Retina (tissue), 1 donor: ENCODE data around the gene RNF31.
"Not testable (repeated sequence)": the region's sequence is repeated elsewhere in the genome, so short reads cannot be mapped to it uniquely, and the experiment has no call there.

Experiments
- DNase-seq: peaks from one replicate; pipeline ENCODE4 v3.0.0-alpha.2; 2016

The RNF31 gene

GRCh38 chr14:24184104-24184970 is 37.0 kb downstream of the RNF31 start:
- no peak for DNase-seq

- no peak for DNase-seq
Observed at GRCh38 chr14:24185026-24185425, 37.7 kb downstream of the RNF31 start.

DNA sequence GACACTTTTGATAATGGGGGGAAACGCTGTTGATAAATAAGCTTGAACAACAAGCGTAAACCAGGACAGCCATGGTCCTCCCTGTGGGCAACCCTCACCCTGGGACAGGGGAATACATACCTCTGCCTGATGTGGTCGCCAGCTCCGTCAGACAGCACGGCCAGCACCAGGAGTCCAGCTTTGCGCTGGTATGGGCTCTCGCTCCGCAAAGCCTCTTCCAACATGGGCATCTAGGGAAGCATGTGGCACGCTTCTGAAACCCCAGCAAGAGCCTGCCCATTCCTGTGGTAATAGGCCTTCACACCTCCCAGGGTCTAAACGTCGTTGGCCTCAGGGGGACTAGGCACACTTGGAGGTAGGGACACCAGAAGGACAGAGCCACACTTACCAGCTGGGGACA is 38.4 kb downstream of the RNF31 start:
- DNase-seq = no peak

DNA sequence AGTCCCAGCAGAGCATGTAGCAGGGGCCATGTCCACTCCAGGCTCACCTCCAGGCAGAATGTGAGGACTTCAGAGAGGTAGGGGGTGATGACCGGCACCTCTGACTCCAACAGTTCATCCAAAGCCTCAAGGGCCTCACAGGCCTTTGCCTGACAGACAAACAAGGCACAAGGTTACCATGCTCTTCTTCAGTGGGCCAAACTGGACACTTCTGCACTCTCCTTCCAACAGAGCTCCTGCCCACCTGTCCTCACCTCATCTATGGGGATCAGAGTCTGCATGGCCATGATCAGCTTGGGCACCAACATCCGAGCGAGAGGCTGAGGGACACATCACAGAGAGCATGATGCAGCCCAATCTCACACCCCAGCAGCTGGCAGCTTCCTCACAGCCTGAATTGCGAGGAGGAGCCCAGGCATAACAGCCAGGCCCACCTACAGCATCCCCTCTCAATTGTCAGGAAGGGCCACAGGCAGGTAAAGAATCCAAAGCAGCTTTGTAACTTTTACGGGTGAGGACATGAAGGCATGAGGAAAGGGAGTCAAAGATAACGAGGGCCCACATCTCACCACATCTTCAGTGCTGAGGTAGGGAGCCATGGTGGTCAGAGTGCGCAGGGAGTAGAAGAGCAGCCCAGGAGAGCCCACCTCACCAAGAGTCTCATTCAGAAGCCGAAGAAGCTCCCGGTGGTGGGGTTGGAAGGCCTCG is 39.7 kb downstream of the RNF31 start:
- no peak for DNase-seq

DNA sequence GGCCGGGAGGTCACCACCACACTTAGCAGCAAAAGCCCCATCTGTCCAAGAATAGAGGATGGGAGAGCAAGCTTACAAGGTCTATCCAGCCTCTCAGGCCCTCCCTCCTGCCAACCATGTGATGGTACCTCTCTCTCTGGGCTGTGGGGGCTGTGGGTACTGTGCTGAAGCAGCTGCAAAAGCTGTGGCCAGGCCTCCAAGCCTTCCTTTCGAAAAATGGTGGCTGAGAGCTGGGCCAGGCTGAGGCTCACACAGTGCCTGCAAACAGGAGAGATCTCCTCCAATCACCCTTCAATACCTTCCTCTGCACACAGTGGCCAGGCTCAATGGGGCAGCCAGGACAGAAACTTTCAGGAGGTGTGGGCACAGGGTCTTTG is 40.2 kb downstream of the RNF31 start:
- no peak for DNase-seq

DNA sequence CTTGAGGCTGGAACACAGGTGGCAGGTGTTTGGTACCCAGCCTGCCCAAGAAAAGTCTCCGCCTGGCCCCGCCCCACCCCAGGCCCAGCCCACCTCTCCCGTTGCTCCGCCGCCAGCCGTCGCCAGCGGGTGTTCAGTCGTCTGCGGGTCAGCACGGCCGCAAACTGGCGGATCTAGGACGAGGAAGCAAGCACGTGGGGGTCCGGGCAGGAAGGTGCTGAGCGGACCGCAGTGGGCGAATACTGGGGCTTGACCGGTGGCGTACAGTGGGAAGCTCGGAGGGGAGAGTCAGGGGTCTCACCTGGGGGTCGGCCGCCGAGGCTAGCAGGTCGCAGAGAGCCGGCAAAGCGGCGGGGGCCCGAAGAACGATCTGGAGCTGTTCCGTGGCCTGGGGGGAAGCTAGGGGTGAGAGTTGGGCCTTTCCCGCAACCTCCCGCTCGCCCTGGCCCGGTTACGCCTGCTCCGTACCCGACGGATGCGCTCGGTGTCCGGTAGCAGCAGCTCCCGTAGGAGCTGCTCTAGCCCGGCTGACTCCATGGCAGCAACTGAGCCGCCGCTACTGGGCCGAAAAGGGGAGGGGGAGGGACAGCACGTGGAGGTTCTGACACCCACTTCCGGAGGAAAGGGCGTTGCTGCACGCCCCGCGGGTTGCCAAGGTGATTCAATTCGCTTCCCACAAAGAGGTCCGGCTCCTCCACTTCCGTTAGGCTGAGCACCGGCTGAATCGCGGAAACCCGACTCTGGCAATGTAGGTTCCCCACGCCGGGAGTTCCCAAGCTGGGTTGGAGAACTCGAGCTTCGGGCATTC is 41.2 kb downstream of the RNF31 start, which contains the start of gene IPO4:
Gene IPO4 (minus strand): TSS at position 566 of the 808 bp plus-strand sequence. CDS start 29 bp downstream, at position 537.
- peak; percentile 92 for DNase-seq

DNA sequence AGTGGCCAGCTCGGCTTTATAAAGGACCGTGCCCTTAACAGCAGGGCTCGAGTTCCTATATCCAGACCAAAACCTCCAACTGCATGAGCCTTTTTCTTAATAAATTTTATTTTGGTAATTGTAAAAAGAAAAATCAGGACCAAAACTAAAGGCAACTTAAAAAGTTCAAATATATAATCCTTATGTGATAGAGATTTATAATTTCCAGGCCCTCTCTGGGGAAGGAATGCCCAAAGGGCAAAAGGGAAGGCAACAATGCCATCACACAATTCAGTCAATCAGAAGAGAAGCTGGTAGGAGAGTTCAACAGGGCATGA is 41.7 kb downstream of the RNF31 start:
- DNase-seq = no peak

DNA sequence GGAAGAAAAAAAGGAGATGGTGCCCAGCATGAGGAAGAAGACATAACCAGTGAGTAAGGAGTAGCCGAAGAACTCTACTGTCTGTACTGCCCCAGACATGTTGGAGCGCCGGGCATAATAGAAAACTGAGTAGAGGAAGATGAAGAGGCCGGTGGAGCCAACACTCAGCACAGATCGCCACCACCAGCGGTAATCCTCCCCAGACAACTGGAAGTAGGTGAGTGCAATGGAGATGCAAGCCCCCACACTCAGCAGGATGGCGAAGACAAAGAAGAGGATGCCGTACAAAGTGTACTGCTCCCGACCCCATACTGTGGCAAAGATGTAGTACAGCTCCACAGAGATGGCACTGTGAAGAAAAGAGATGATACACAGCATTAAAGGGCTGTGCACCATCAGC is 42.2 kb downstream of the RNF31 start:
- no peak for DNase-seq

- DNase-seq = no peak
Observed at GRCh38 chr14:24190416-24190815, 43.1 kb downstream of the RNF31 start.

DNA sequence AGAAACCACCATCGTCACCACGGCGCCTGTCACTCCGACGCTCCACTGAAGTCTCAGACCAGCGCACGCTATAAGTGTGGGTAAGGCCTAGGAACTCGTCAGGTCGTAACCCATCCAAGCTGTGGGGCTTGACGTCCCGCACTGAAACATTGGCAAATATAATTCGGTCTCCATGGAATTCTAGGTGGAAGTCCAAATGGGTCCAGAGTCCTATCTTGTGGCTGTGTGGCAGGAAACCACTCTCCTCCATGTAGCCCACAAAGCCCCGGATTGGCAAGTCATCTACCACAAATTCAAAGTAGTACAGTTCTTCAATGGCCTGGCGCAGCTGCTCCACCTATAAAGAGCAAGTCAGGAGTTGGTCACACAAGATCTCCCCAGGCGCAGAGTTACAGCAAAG is 45.6 kb downstream of the RNF31 start:
- DNase-seq = no peak

DNA sequence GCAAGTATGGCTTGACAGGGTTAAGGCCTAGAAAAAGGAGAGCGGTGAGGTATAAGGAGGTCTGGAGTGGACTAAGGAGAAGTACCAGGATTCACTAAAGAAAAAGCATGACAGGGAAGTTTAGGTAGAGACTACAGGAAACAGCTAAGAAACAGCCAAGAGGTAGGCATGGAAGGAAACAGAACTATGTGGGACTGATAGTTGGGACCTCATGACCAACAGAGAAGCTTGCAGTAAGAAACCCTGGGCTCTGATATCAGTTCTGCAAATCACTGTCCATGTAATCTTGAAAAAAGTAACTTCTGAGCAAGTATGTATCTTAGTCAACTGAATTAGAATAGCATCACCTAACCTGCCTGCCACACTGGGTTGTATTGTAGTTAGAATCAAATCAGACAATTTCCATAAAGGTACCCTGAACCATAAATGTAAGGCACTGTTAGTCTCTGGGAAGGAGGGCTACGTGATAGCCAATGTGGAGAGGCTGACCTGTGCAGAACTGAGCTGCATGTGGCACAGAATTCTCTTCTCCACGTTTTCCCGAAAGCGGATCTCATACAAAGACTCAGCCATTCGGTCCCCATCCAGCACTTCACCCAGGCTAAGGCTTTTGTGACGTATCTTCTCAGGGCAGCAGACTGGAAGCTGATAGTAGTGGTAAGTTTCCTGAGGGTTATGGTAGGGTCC is 47.0 kb downstream of the RNF31 start:
- no peak for DNase-seq

DNA sequence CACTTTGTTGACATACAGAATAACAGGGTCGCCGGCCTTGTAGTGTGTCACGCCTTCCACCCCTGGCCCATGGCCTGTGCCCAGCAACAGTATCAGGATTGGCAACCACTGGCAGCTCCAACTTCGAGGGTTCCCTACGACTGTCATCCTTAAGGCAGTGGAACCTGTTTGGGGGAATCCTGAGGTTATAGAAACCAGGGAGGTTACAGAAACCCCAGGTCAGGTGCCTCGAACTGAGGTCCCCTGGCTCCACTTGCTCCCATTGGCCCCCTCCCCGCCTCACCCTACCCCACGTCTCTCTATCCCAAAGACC is 47.5 kb downstream of the RNF31 start:
- no peak for DNase-seq

GRCh38 chr14:24195186-24196070 is 48.1 kb downstream of the RNF31 start, which contains the start of gene TM9SF1:
TSS of gene TM9SF1 (minus strand) at chr14:24195441. CDS start at chr14:24195019, 422 bp downstream.
- DNase-seq = peak; percentile 98

GRCh38 chr14:24196071-24197055 is 49.1 kb downstream of the RNF31 start:
- no peak for DNase-seq

- no peak for DNase-seq
Observed at GRCh38 chr14:24197056-24197450, 49.8 kb downstream of the RNF31 start.

- DNase-seq = no peak
Observed at GRCh38 chr14:24198814-24199524, 51.7 kb downstream of the RNF31 start.

- not testable (repeated sequence) for DNase-seq
Observed at GRCh38 chr14:24202538-24202937, 55.2 kb downstream of the RNF31 start.

DNA sequence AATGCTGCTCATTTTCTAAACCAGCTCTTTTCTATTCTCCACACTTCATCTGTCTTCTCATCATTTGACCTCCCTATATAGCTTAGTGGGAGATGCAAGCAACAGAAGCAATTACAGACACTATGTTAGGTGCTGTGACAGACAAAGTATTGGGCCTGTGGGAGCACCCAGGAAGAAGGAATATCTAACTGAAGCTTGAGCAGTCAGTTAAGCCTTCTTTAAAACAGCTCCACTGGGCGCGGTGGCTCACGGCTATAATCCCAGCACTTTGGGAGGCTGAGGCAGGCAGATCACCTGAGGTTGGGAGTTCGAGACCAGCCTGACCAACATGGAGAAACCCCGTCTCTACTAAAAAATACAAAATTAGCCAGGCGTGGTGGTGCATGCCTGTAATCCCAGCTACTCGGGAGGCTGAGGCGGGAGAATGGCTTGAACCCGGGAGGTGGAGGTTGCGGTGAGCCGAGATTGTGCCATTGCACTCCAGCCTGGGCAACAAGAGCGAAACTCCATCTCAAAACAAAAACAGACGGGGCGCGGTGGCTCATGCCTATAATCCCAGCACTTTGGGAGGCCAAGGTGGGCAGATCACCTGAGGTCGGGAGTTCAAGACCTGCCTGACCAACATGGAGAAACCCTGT is 56.1 kb downstream of the RNF31 start:
- DNase-seq = not testable (repeated sequence)
